ENCODE measurements around the gene MAML2. TPM values are rescaled to one million over a fixed set of nuclear protein-coding genes. Genes with fewer than 3 reads are reported as not detected.
"Not testable (repeated sequence)": the region's sequence is repeated elsewhere in the genome, so short reads cannot be mapped to it uniquely, and the experiment has no call there.

MAML2 gene
- total and polyA plus RNA-seq, 2 donors = 7.9 to 9.8 TPM

DNA sequence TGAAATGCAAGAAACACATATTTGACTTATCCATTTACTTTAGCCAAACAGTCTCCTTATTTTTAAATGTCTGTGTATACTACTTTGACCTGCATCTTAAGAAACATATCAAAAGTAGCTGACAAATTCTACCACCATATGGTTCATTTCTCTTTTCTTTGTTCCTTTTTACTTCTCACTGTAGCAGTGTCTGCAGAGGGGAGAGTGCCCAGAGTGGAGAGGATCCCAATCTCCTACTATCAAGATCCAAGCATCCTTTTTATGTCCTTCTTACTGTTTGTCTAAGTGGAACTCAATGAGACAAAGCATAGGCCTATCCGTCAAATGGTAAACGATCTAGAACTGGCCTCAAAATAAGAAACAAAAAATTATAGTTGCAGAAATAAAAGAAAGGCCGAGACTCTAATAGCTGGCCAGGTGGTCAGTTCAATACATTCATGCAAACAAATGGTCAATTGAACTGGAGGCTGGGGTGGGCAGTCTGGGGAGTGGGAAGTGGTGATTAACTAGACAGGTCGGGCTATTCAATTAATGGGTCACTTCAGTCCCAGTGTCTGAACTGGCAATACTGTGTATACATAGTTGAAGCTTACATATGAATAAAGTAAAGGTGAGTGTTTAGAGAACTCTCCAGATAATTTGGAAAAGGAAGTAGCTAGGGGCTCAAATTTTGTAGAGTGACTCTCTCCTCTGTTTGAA is 149.1 kb downstream of the MAML2 start:
- Histone ChIP-seq H3K36me3 (ENCODE audit: control insufficient read depth in 2 of 2, insufficient read depth in 2 of 2, low read length in 1 of 2) (no peaks in the 10 kb centered on the region), H3K9me3 (ENCODE audit: control insufficient read depth in 2 of 2, insufficient read depth in 1 of 2, low read length in 1 of 2) (no peaks in the 10 kb centered on the region), H3K4me3 (ENCODE audit: low read length in 2 of 2) (no peak overlapping the region), H3K27ac (ENCODE audit: low read depth in 1 of 2, low read length in 1 of 2) (peak overlapping the region; percentile 33 to 75), H3K4me1 (ENCODE audit: control insufficient read depth in 2 of 2, insufficient read depth in 2 of 2, low read length in 2 of 2) (peaks cover 11% of the 10 kb centered on the region in 2 donors), H3K27me3 (ENCODE audit: control insufficient read depth in 2 of 2, insufficient read depth in 1 of 2, low read length in 1 of 2) (no peaks in the 10 kb centered on the region)
- DNase-seq (ENCODE audit: low read depth in 6 of 9, low spot score in 9 of 9) = no peak
- whole genome bisulfite sequencing = 95% methylated on average over 4 of the region's 4 CpGs

DNA sequence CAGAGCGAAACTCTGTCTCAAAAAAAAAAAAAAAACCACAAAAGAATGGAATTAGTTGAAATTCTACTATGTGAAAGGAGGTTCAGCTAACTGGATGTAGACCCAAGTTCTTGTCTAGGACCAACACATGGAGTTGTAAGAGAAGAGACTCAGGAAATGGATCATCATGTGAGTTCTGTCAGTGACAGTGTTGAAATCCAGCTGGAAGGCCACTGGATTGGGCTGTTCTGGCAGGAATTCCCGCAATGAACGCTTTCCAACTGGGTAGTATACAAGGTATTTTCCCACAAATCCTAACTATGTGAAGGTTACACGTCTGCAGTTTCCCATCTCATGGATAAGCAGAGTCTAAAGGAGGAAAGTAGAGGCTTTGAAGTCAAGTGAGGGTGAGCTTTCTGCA is 151.2 kb downstream of the MAML2 start:
- DNase-seq (ENCODE audit: low read depth in 6 of 9, low spot score in 9 of 9) = no peak
- Histone ChIP-seq H3K4me1 (ENCODE audit: control insufficient read depth in 2 of 2, insufficient read depth in 2 of 2, low read length in 2 of 2) (peaks cover 16 to 23% of the 10 kb centered on the region in 2 donors), H3K27me3 (ENCODE audit: control insufficient read depth in 2 of 2, insufficient read depth in 1 of 2, low read length in 1 of 2) (no peaks in the 10 kb centered on the region), H3K4me3 (ENCODE audit: low read length in 2 of 2) (no peak overlapping the region), H3K36me3 (ENCODE audit: control insufficient read depth in 2 of 2, insufficient read depth in 2 of 2, low read length in 1 of 2) (no peaks in the 10 kb centered on the region), H3K27ac (ENCODE audit: low read depth in 1 of 2, low read length in 1 of 2) (no peak overlapping the region), H3K9me3 (ENCODE audit: control insufficient read depth in 2 of 2, insufficient read depth in 1 of 2, low read length in 1 of 2) (no peaks in the 10 kb centered on the region)
- WGBS = 98% methylated on average over 4 of the region's 4 CpGs

DNA sequence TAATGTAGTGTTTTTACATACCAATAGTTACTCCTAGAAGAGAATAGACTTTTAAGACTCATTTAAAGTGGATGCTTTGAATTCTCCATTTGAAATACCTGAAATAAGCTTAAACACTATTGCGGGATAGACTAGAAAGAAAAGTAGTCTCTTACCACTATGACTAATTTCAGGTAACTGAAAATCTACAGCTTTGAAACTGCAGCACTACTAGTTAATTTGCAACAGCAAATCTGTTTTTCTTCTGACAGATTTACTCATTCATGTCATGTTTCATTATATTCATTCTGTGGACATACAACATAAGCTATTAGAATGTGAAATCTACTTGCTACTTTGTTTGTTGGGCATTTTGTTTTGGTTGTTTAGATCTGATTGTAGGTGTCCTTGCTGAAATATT is 153.6 kb downstream of the MAML2 start:
- Histone ChIP-seq H3K9me3 (ENCODE audit: control insufficient read depth in 2 of 2, insufficient read depth in 1 of 2, low read length in 1 of 2) (no peaks in the 10 kb centered on the region), H3K27ac (ENCODE audit: low read depth in 1 of 2, low read length in 1 of 2) (no peak overlapping the region), H3K4me3 (ENCODE audit: low read length in 2 of 2) (no peak overlapping the region), H3K36me3 (ENCODE audit: control insufficient read depth in 2 of 2, insufficient read depth in 2 of 2, low read length in 1 of 2) (no peaks in the 10 kb centered on the region), H3K4me1 (ENCODE audit: control insufficient read depth in 2 of 2, insufficient read depth in 2 of 2, low read length in 2 of 2) (peaks cover 19 to 25% of the 10 kb centered on the region in 2 donors), H3K27me3 (ENCODE audit: control insufficient read depth in 2 of 2, insufficient read depth in 1 of 2, low read length in 1 of 2) (no peaks in the 10 kb centered on the region)
- 94% methylated on average over 1 of the region's 1 CpG for WGBS
- DNase-seq (ENCODE audit: low read depth in 6 of 9, low spot score in 9 of 9) = no peak

DNA sequence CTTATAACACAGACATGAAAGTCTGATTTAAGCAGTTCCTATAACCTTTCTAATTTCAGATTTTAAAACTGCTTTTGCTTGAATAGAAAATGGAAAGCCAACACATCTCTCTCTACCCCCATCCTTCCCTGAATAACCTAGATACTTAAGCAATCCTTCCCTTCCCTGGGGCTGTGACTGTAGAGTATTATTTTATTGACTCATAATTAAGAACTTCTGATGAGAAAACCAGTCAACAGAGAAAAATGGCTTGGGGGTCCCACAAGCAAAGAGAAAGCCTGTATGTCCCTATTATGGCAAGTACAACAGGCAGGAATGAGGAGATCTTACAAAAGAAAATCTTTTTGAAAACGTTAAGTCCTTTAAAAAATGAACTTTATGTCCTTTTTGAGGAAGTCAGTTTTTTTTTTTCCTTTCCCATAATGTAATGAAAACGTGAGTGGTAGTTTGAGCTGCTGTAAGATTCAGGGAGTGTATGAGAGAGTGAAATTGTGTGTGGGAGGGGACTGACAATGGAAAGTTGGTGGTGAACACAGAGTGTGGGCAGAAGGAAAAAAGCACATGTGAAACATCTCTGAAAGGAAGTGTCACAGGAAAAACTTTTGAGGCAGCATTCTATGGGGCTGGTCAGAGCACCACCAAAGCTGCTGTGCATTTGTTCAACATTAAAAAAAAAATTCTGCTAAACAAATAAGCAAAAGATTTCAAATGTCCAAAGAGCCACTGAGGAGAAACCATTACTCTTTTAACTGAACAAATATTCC is 154.6 kb downstream of the MAML2 start:
- peak in 3 of 9 donors; percentile 12 to 54 (median 28) for DNase-seq (ENCODE audit: low read depth in 6 of 9, low spot score in 9 of 9)
- peak overlapping the region; percentile 13 to 54 for H3K27ac ChIP-seq (ENCODE audit: low read depth in 1 of 2, low read length in 1 of 2)
- no peaks in the 10 kb centered on the region for H3K27me3 ChIP-seq (ENCODE audit: control insufficient read depth in 2 of 2, insufficient read depth in 1 of 2, low read length in 1 of 2)
- H3K9me3 ChIP-seq (ENCODE audit: control insufficient read depth in 2 of 2, insufficient read depth in 1 of 2, low read length in 1 of 2) = no peaks in the 10 kb centered on the region
- H3K4me1 ChIP-seq (ENCODE audit: control insufficient read depth in 2 of 2, insufficient read depth in 2 of 2, low read length in 2 of 2) = peaks cover 13 to 19% of the 10 kb centered on the region in 2 donors
- H3K4me3 ChIP-seq (ENCODE audit: low read length in 2 of 2) = no peak overlapping the region
- H3K36me3 ChIP-seq (ENCODE audit: control insufficient read depth in 2 of 2, insufficient read depth in 2 of 2, low read length in 1 of 2) = no peaks in the 10 kb centered on the region
- WGBS = 10% methylated on average over 2 of the region's 2 CpGs

DNA sequence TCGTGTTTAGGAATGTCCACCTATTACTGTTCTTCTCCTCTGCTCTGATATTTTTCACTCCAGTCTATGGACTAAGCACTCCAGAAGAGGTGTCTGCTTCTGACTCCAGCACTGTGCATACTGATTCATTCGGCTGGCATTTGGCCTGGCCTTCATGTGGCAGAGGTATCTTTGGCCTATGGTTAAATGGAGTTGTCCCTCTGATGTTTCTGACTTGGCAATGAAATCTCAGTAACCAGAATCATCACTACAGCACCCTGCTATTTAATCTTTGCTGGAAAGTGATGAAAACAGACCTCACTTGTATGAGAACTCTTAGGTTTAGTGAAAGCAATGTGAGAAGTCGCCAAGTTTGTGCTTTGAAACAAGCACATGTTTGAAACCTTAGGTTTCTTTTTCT is 155.2 kb downstream of the MAML2 start:
- H3K27ac ChIP-seq (ENCODE audit: low read depth in 1 of 2, low read length in 1 of 2) = peak overlapping the region in 1 of 2 donors; percentile 13
- no peak for DNase-seq (ENCODE audit: low read depth in 6 of 9, low spot score in 9 of 9)
- H3K4me1 ChIP-seq (ENCODE audit: control insufficient read depth in 2 of 2, insufficient read depth in 2 of 2, low read length in 2 of 2) = peaks cover 13 to 19% of the 10 kb centered on the region in 2 donors
- 83% methylated on average over 3 of the region's 3 CpGs for WGBS
- no peaks in the 10 kb centered on the region for H3K27me3 ChIP-seq (ENCODE audit: control insufficient read depth in 2 of 2, insufficient read depth in 1 of 2, low read length in 1 of 2)
- H3K9me3 ChIP-seq (ENCODE audit: control insufficient read depth in 2 of 2, insufficient read depth in 1 of 2, low read length in 1 of 2) = no peaks in the 10 kb centered on the region
- no peaks in the 10 kb centered on the region for H3K36me3 ChIP-seq (ENCODE audit: control insufficient read depth in 2 of 2, insufficient read depth in 2 of 2, low read length in 1 of 2)
- H3K4me3 ChIP-seq (ENCODE audit: low read length in 2 of 2) = no peak overlapping the region

DNA sequence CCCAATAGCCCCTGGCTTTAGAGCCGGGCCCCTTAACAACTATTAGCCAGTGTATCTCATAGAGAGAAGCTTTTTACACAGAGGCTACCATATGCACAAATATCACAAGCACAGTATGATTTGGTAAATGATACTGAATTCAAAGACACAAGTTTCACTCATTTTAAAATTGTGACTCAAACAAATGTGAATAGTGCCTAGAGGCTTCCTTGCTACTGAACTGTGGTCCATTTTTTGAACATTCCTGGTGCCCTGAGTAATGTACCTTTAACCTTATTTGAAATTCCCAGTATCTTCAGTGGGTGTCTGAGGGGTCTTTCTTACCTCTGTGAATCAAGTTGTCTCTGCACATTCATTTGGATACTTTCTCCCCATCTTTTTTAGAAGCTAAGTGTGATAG is 156.2 kb downstream of the MAML2 start:
- Histone ChIP-seq H3K9me3 (ENCODE audit: control insufficient read depth in 2 of 2, insufficient read depth in 1 of 2, low read length in 1 of 2) (no peaks in the 10 kb centered on the region), H3K27ac (ENCODE audit: low read depth in 1 of 2, low read length in 1 of 2) (no peak overlapping the region), H3K27me3 (ENCODE audit: control insufficient read depth in 2 of 2, insufficient read depth in 1 of 2, low read length in 1 of 2) (no peaks in the 10 kb centered on the region), H3K4me3 (ENCODE audit: low read length in 2 of 2) (no peak overlapping the region), H3K4me1 (ENCODE audit: control insufficient read depth in 2 of 2, insufficient read depth in 2 of 2, low read length in 2 of 2) (peaks cover 13 to 19% of the 10 kb centered on the region in 2 donors), H3K36me3 (ENCODE audit: control insufficient read depth in 2 of 2, insufficient read depth in 2 of 2, low read length in 1 of 2) (no peaks in the 10 kb centered on the region)
- 97% methylated on average over 1 of the region's 1 CpG for WGBS
- no peak for DNase-seq (ENCODE audit: low read depth in 6 of 9, low spot score in 9 of 9)

DNA sequence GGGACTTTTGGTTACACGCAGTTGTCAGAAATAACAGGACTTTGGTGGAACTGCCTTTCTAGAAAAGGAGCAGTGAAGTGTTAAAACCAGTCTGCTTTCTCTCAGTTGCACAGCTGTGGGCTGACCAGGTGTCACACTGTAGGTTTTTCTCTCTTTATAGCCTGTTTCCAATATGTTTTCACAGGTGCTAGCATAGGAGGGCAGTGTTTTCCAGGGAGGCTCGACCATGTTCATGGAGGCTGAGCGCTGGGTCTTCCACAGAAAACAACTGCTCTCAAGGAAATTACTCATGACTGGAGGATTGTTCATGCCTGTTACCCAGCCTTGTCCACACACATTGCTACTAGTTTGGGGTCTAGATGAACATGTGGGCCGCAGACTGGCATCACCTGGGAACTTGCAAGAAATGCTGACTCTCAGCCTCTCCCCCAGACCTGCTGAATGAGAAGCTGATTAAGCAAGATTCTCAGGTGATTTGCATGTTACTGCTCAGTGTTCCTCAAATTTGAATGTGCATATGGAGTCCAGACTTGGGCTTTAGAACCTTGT is 157.7 kb downstream of the MAML2 start:
- Histone ChIP-seq H3K27me3 (ENCODE audit: control insufficient read depth in 2 of 2, insufficient read depth in 1 of 2, low read length in 1 of 2) (no peaks in the 10 kb centered on the region), H3K27ac (ENCODE audit: low read depth in 1 of 2, low read length in 1 of 2) (no peak overlapping the region), H3K4me3 (ENCODE audit: low read length in 2 of 2) (no peak overlapping the region), H3K9me3 (ENCODE audit: control insufficient read depth in 2 of 2, insufficient read depth in 1 of 2, low read length in 1 of 2) (no peaks in the 10 kb centered on the region), H3K4me1 (ENCODE audit: control insufficient read depth in 2 of 2, insufficient read depth in 2 of 2, low read length in 2 of 2) (peaks cover 13 to 19% of the 10 kb centered on the region in 2 donors), H3K36me3 (ENCODE audit: control insufficient read depth in 2 of 2, insufficient read depth in 2 of 2, low read length in 1 of 2) (no peaks in the 10 kb centered on the region)
- WGBS = 87% methylated on average over 4 of the region's 4 CpGs
- DNase-seq (ENCODE audit: low read depth in 6 of 9, low spot score in 9 of 9) = peak in 1 of 9 donors; percentile 28

DNA sequence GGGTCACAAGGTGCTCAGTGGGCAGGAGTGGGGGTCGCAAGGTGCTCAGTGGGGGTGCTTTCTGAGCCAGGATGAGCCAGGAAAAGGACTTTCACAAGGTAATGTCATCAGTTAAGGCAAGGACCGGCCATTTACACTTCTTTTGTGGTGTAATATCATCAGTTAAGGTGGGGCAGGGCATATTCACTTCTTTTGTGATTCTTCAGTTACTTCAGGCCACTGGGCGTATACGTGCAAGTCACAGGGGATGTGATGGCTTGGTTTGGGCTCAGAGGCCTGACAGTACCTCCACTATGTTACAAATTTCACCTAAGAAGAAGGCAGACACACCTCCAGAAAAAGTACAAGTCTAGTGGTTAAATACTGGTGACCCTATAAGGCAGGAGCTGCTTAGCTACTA is 162.1 kb downstream of the MAML2 start:
- 99% methylated on average over 4 of the region's 4 CpGs for WGBS
- H3K27ac ChIP-seq (ENCODE audit: low read depth in 1 of 2, low read length in 1 of 2); DNase-seq (ENCODE audit: low read depth in 6 of 9, low spot score in 9 of 9); H3K27me3 ChIP-seq (ENCODE audit: control insufficient read depth in 2 of 2, insufficient read depth in 1 of 2, low read length in 1 of 2); H3K4me3 ChIP-seq (ENCODE audit: low read length in 2 of 2); H3K9me3 ChIP-seq (ENCODE audit: control insufficient read depth in 2 of 2, insufficient read depth in 1 of 2, low read length in 1 of 2); H3K36me3 ChIP-seq (ENCODE audit: control insufficient read depth in 2 of 2, insufficient read depth in 2 of 2, low read length in 1 of 2); H3K4me1 ChIP-seq (ENCODE audit: control insufficient read depth in 2 of 2, insufficient read depth in 2 of 2, low read length in 2 of 2): not testable (repeated sequence)

DNA sequence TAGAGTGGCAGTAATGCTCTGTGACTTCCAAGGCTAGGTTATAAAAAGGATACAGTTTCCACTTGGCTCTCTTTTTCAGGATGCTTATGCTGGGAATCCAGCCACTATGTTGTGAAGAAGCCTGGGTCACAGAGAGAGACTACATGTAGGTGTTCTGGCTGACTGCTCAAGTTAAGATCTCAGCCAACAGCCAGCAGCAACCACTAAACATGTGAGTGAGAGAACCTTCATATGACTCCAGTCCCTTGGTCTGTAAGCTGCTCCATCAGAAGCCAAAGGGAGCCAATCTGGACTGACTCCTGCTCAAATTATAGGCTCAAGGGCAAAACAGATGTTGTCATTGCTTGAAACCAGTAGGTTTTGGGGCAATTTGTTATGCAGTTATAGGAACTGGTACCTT is 162.7 kb downstream of the MAML2 start:
- Histone ChIP-seq H3K4me3 (ENCODE audit: low read length in 2 of 2) (no peak overlapping the region), H3K4me1 (ENCODE audit: control insufficient read depth in 2 of 2, insufficient read depth in 2 of 2, low read length in 2 of 2) (peaks cover 2 to 6% of the 10 kb centered on the region in 2 donors), H3K27ac (ENCODE audit: low read depth in 1 of 2, low read length in 1 of 2) (no peak overlapping the region), H3K9me3 (ENCODE audit: control insufficient read depth in 2 of 2, insufficient read depth in 1 of 2, low read length in 1 of 2) (no peaks in the 10 kb centered on the region), H3K36me3 (ENCODE audit: control insufficient read depth in 2 of 2, insufficient read depth in 2 of 2, low read length in 1 of 2) (no peaks in the 10 kb centered on the region), H3K27me3 (ENCODE audit: control insufficient read depth in 2 of 2, insufficient read depth in 1 of 2, low read length in 1 of 2) (no peaks in the 10 kb centered on the region)
- no peak for DNase-seq (ENCODE audit: low read depth in 6 of 9, low spot score in 9 of 9)

Data from thymus (tissue), 11 donors.